B cell (primary cell): ENCODE data around the gene LPIN2. TPM values are rescaled to one million over a fixed set of nuclear protein-coding genes. Genes with fewer than 3 reads are reported as not detected.

Source experiments
- ATAC-seq: fragments of 200-7000 bp; cut with Tn5 transposase; one replicate; pipeline ENCODE4 v1.10.0; 2021; ENCODE audit warnings: low read depth, mild to moderate bottlenecking, moderate number of reproducible peaks, moderate library complexity
- CTCF ChIA-PET: fragments of 350-600 bp; sonication (Branson Sonifier 250); formaldehyde crosslinking; loops from one replicate; lab custom pipeline; 2021; ENCODE audit warnings: antibody characterized with exemption, inconsistent platforms; lab: Charles Lee
- POLR2A ChIA-PET: fragments of 350-600 bp; sonication (Branson Sonifier 250); formaldehyde crosslinking; loops from one replicate; lab custom pipeline; 2021; ENCODE audit warnings: antibody characterized with exemption; lab: Charles Lee
- DNase-seq: peaks from one replicate; pipeline ENCODE4 v3.0.0; 2013
- H2AFZ ChIP-seq: 2 replicates; pipeline ENCODE4 v1.6.1; 2012; ENCODE audit warnings: mild to moderate bottlenecking, low read depth, low read length; ENCODE audit not compliant: insufficient read depth, poor library complexity, severe bottlenecking
- H3K27ac ChIP-seq, 2 donors: 1 replicate in 1 of 2; 2 replicates in 1 of 2; pipeline ENCODE4 v1.5.1; 2012 to 2013; ENCODE audit warnings: low read length in 2 of 2, mild to moderate bottlenecking in 2 of 2, moderate library complexity in 1 of 2
- H3K27me3 ChIP-seq, 4 experiments: fragments of 200-600 bp in 1 of 4; sonication (generic) in 1 of 4; replicated peaks in 1 of 4; 1 replicate in 2 of 4; 2 replicates in 2 of 4; pipeline versions ENCODE4 v1.6.1 to v1.7.0; 2013 to 2016; ENCODE audit warnings: low read length in 3 of 4, mild to moderate bottlenecking in 2 of 4, mixed read lengths in 1 of 4, moderate library complexity in 1 of 4; ENCODE audit not compliant: insufficient read depth in 4 of 4, control insufficient read depth in 3 of 4; ENCODE audit errors: control extremely low read depth in 1 of 4
- H3K36me3 ChIP-seq, 2 experiments: replicated peaks in 1 of 2; 1 replicate in 1 of 2; 2 replicates in 1 of 2; pipeline versions ENCODE4 v1.6.1 to v1.7.1; 2013; ENCODE audit warnings: low read length in 1 of 2; ENCODE audit not compliant: insufficient read depth in 2 of 2, control insufficient read depth in 1 of 2; ENCODE audit errors: control extremely low read depth in 1 of 2, extremely low read depth in 1 of 2
- H3K4me1 ChIP-seq, 2 donors: fragments of 200-600 bp in 1 of 2; sonication (generic) in 1 of 2; 1 replicate in 1 of 2; 2 replicates in 1 of 2; pipeline versions ENCODE4 v1.5.1 to v1.6.1; 2013 to 2017; ENCODE audit warnings: low read length in 2 of 2; ENCODE audit not compliant: control insufficient read depth in 2 of 2, insufficient read depth in 2 of 2
- H3K4me2 ChIP-seq: replicated peaks from 2 replicates; pipeline ENCODE3; 2012; ENCODE audit warnings: mild to moderate bottlenecking, low read depth, low read length; ENCODE audit not compliant: poor library complexity, severe bottlenecking
- H3K4me3 ChIP-seq, 5 experiments: fragments of 200-600 bp in 1 of 5; sonication (generic) in 1 of 5; 1 replicate in 3 of 5; 2 replicates in 2 of 5; pipeline versions ENCODE4 v1.5.1 to v1.7.0; 2011 to 2016; ENCODE audit warnings: low read length in 4 of 5, mild to moderate bottlenecking in 4 of 5, low read depth in 2 of 5, control low read depth in 1 of 5, moderate library complexity in 1 of 5; ENCODE audit not compliant: insufficient read depth in 1 of 5; ENCODE audit errors: control extremely low read depth in 1 of 5, extremely low read depth in 1 of 5
- H3K79me2 ChIP-seq: fragments of 200-600 bp; sonication (generic); one replicate; pipeline ENCODE4 v1.6.0; 2016; ENCODE audit warnings: low read length; ENCODE audit not compliant: control insufficient read depth, insufficient read depth
- H3K9ac ChIP-seq: fragments of 200-600 bp; sonication (generic); 2 replicates; pipeline ENCODE4 v1.6.1; 2017; ENCODE audit warnings: mild to moderate bottlenecking, low read length, moderate library complexity
- H3K9me3 ChIP-seq, 3 donors: one replicate each; pipeline versions ENCODE4 v1.6.1 to v1.7.1; 2013; ENCODE audit warnings: low read length in 2 of 3; ENCODE audit not compliant: control insufficient read depth in 2 of 3, insufficient read depth in 1 of 3; ENCODE audit errors: control extremely low read depth in 1 of 3
- H4K20me1 ChIP-seq: 2 replicates; pipeline ENCODE4 v1.6.0; 2012; ENCODE audit warnings: mild to moderate bottlenecking, low read length; ENCODE audit not compliant: insufficient read depth, control insufficient read depth, poor library complexity, severe bottlenecking
- H3K27ac Mint-ChIP-seq: one replicate; pipeline ENCODE4 v1.8.0; 2021; ENCODE audit warnings: mixed read lengths
- H3K27me3 Mint-ChIP-seq: one replicate; pipeline ENCODE4 v1.8.0; 2021; ENCODE audit warnings: mixed read lengths
- H3K4me1 Mint-ChIP-seq: one replicate; pipeline ENCODE4 v1.8.0; 2021; ENCODE audit warnings: mixed read lengths
- H3K4me3 Mint-ChIP-seq: one replicate; pipeline ENCODE4 v1.8.0; 2021; ENCODE audit warnings: mixed read lengths
- H3K9me3 Mint-ChIP-seq: one replicate; pipeline ENCODE4 v1.8.0; 2022; ENCODE audit warnings: mixed read lengths; ENCODE audit not compliant: insufficient read depth
- CTCF ChIP-seq: fragments of 200-600 bp; IDR thresholded peaks from one replicate; pipeline ENCODE4 v1.8.0; 2022; ENCODE audit warnings: antibody characterized with exemption, mild to moderate bottlenecking
- EZH2 ChIP-seq: IDR thresholded peaks from 2 replicates; pipeline ENCODE4 v1.6.1; 2012; ENCODE audit warnings: borderline replicate concordance, low read depth, mild to moderate bottlenecking, moderate library complexity, low read length; ENCODE audit not compliant: insufficient read depth, poor library complexity, severe bottlenecking
- WGBS: methylation state at CpG from one replicate; pipeline ENCODE4 v1.1.5; 2013; ENCODE audit warnings: missing lambda C conversion rate; ENCODE audit not compliant: insufficient coverage; 5-methylcytosine and 5-hydroxymethylcytosine counted together
- intact Hi-C: fragments of 100-400 bp; cut with micrococcal nuclease; formaldehyde crosslinking; loops from one replicate; pipeline ENCODE4 v1.10.0; 2022
- polyA plus RNA-seq: library from polyadenylated mRNA; depleted of rRNA; stranded (reverse); fragments of >200 nt; gene quantifications from 2 replicates; pipeline ENCODE4 v1.2.3, GENCODE V29; 2012
- total RNA-seq, 2 donors: library from RNA; stranded (reverse); fragments of 120-200 nt in 1 of 2; gene quantifications; 1 replicate in 1 of 2; 2 replicates in 1 of 2; pipeline versions ENCODE4 v1.2.3 to v1.2.4, GENCODE V29; 2013 to 2022

The LPIN2 gene
- total and polyA plus RNA-seq, 2 donors (not counting 1 experiment from before 2014, with no cell fraction given) = 8.0 to 31.0 TPM

GRCh38 chr18:2986150-2986865 lies 26.6 kb downstream of the LPIN2 start:
- Mint-ChIP-seq H3K4me1 (peaks cover 47% of the 10 kb centered on the region), H3K4me3 (no peak overlapping the region), H3K27ac (no peak overlapping the region), H3K27me3 (no peaks in the 10 kb centered on the region), H3K9me3 (no peaks in the 10 kb centered on the region)
- no peak overlapping the region for H3K4me3 ChIP-seq
- H3K27ac ChIP-seq = no peak overlapping the region
- CTCF ChIA-PET = interaction anchor here (0.6 to 8.5 kb wide), 26 partner anchors 8 to 680 kb away, joined by 3 to 255 read pairs (median 15); partner anchors contain the start of gene MYL12A
- no peaks in the 10 kb centered on the region for H3K27me3 ChIP-seq
- POLR2A ChIA-PET = interaction anchor here (0.8 to 1.1 kb wide), 2 partner anchors 8 to 29 kb away, joined by 3 read pairs; no protein-coding TSS in a partner anchor
- H3K4me2 ChIP-seq = no peak overlapping the region
- no peak overlapping the region for H3K9ac ChIP-seq
- no CpG with 5 or more reads among the region's 4 CpGs for WGBS
- DNase-seq = no peak
- no peaks in the 10 kb centered on the region for H4K20me1 ChIP-seq
- intact Hi-C loops = loop anchor here (2.0 kb wide), 1 partner anchor 70 kb away; no protein-coding TSS in a partner anchor
- H3K4me1 ChIP-seq = peaks cover 25 to 44% of the 10 kb centered on the region in 2 donors
- peaks cover 95% of the 10 kb centered on the region for H3K79me2 ChIP-seq
- peaks cover 0 to 2% (median 0%) of the 10 kb centered on the region in 3 donors for H3K9me3 ChIP-seq
- no peak overlapping the region for H2AFZ ChIP-seq
- no peak for ATAC-seq
- TF ChIP-seq EZH2 (no peak), CTCF (no peak)
- H3K36me3 ChIP-seq = no peaks in the 10 kb centered on the region

DNA sequence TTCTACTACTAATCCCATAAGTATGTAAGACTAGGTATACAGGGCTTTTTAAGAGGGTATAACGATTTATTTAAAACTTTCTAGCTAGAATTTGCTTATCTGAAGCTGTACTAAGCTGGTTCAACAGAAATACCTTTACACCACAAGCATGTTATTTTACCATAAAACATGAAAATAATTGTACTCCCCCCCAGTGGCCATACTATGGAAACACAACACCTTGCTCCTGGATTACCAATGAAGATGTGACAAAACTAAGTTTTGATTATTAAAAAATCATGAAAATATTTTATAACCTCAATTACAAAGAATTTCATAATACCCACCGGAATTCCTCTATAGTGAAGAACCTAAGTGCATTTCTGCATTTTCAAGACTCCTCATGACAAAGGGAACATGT lies 27.3 kb downstream of the LPIN2 start:
- Mint-ChIP-seq H3K4me1 (peaks cover 51% of the 10 kb centered on the region), H3K4me3 (no peak overlapping the region), H3K27me3 (no peaks in the 10 kb centered on the region), H3K27ac (no peak overlapping the region), H3K9me3 (no peaks in the 10 kb centered on the region)
- no peak overlapping the region for H3K9ac ChIP-seq
- no peaks in the 10 kb centered on the region for H3K27me3 ChIP-seq
- H3K27ac ChIP-seq = no peak overlapping the region
- peak; percentile 72 for DNase-seq
- POLR2A ChIA-PET = interaction anchor here (0.7 to 1.1 kb wide), 4 partner anchors 9 to 135 kb away, joined by 3 to 8 read pairs (median 4); no protein-coding TSS in a partner anchor
- peak; percentile 69 for ATAC-seq
- H3K4me2 ChIP-seq = no peak overlapping the region
- H3K4me1 ChIP-seq = peaks cover 32 to 51% of the 10 kb centered on the region in 2 donors
- H3K79me2 ChIP-seq = peaks cover 93% of the 10 kb centered on the region
- intact Hi-C loops = loop anchor here (1.0 to 2.0 kb wide), 4 partner anchors 15 to 261 kb away; partner anchors contain the start of gene MYL12A
- no peak overlapping the region for H3K4me3 ChIP-seq
- no peaks in the 10 kb centered on the region for H3K9me3 ChIP-seq
- no peaks in the 10 kb centered on the region for H4K20me1 ChIP-seq
- H3K36me3 ChIP-seq = no peaks in the 10 kb centered on the region
- no peak for TF ChIP-seq EZH2
- peak; percentile 81 for TF ChIP-seq CTCF
- WGBS = 43% methylated on average over 1 of the region's 2 CpGs
- CTCF ChIA-PET = interaction anchor here (0.6 to 8.5 kb wide), 34 partner anchors 9 to 681 kb away, joined by 3 to 255 read pairs (median 8); partner anchors contain the start of genes MYL12A and SMCHD1
- H2AFZ ChIP-seq = no peak overlapping the region
